CD4-positive, alpha-beta T cell (primary cell): ENCODE data around the gene TWF2. TPM values are rescaled to one million over a fixed set of nuclear protein-coding genes. Genes with fewer than 3 reads are reported as not detected.

Experiments
- ATAC-seq: fragments of 200-7000 bp; cut with Tn5 transposase; one replicate; pipeline ENCODE4 v1.10.0; 2022; ENCODE audit warnings: mild to moderate bottlenecking; ENCODE audit not compliant: poor library complexity
- CTCF ChIA-PET: fragments of 350-600 bp; sonication (Branson Sonifier 250); formaldehyde crosslinking; loops from one replicate; lab custom pipeline; 2021; ENCODE audit warnings: antibody characterized with exemption, inconsistent platforms; lab: Charles Lee
- POLR2A ChIA-PET: fragments of 350-600 bp; sonication (Branson Sonifier 250); formaldehyde crosslinking; loops from one replicate; lab custom pipeline; 2021; ENCODE audit warnings: antibody characterized with exemption, inconsistent platforms; lab: Charles Lee
- DNase-seq, 14 experiments: peaks; one replicate each; pipeline ENCODE4 v3.0.0-alpha.2; 2013 to 2020; ENCODE audit warnings: mixed read lengths in 2 of 14
- H3K27ac ChIP-seq, 2 donors: one replicate each; pipeline versions ENCODE4 v1.5.1 to v1.7.0; 2013; ENCODE audit warnings: low read length in 2 of 2, low read depth in 1 of 2, mild to moderate bottlenecking in 1 of 2
- H3K27me3 ChIP-seq, 2 experiments: 1 replicate in 1 of 2; 2 replicates in 1 of 2; pipeline versions ENCODE4 v1.6.1 to v1.7.0; 2013; ENCODE audit warnings: low read length in 2 of 2, control low read depth in 1 of 2, mild to moderate bottlenecking in 1 of 2, moderate library complexity in 1 of 2; ENCODE audit not compliant: insufficient read depth in 2 of 2, control insufficient read depth in 1 of 2
- H3K36me3 ChIP-seq: one replicate; pipeline ENCODE4 v1.6.1; 2013; ENCODE audit warnings: low read length, control low read depth; ENCODE audit not compliant: insufficient read depth
- H3K4me1 ChIP-seq: one replicate; pipeline ENCODE4 v1.6.1; 2013; ENCODE audit warnings: low read length, control low read depth; ENCODE audit not compliant: insufficient read depth
- H3K4me3 ChIP-seq: one replicate; pipeline ENCODE4 v1.5.1; 2013; ENCODE audit warnings: mild to moderate bottlenecking, low read length, moderate library complexity
- H3K9me3 ChIP-seq, 2 experiments: 1 replicate in 1 of 2; 2 replicates in 1 of 2; pipeline versions ENCODE4 v1.6.1 to v1.7.0; 2013; ENCODE audit warnings: low read length in 2 of 2, mild to moderate bottlenecking in 2 of 2, control low read depth in 1 of 2, moderate library complexity in 1 of 2; ENCODE audit not compliant: control insufficient read depth in 1 of 2, insufficient read depth in 1 of 2
- H3K27ac Mint-ChIP-seq: one replicate; pipeline ENCODE4 v1.8.0; 2020; ENCODE audit warnings: mixed read lengths
- H3K27me3 Mint-ChIP-seq: one replicate; pipeline ENCODE4 v1.8.0; 2021; ENCODE audit warnings: mixed read lengths
- H3K36me3 Mint-ChIP-seq: one replicate; pipeline ENCODE4 v1.8.0; 2021; ENCODE audit warnings: low read depth, mixed read lengths
- H3K4me1 Mint-ChIP-seq: one replicate; pipeline ENCODE4 v1.8.0; 2021; ENCODE audit warnings: low read depth, mixed read lengths
- H3K4me3 Mint-ChIP-seq: one replicate; pipeline ENCODE4 v1.8.0; 2020; ENCODE audit warnings: mild to moderate bottlenecking, mixed read lengths
- H3K9me3 Mint-ChIP-seq: one replicate; pipeline ENCODE4 v1.8.0; 2020; ENCODE audit warnings: mixed read lengths
- CTCF ChIP-seq: fragments of 200-600 bp; IDR thresholded peaks from one replicate; pipeline ENCODE4 v1.8.0; 2022; ENCODE audit warnings: antibody characterized with exemption, mild to moderate bottlenecking
- intact Hi-C, 2 experiments: fragments of 100-400 bp; cut with DNase I in 1 of 2; cut with micrococcal nuclease in 1 of 2; formaldehyde crosslinking; loops; one replicate each; pipeline versions ENCODE4 v1.15.1 to v1.9.0; 2023 to 2025; cut with DNase I, micrococcal nuclease
- total RNA-seq, 174 experiments: library from RNA in 2 of 174; stranded (reverse) in 2 of 174; gene quantifications; one replicate each; pipeline ENCODE4 v1.2.3 and lab custom pipeline; 2021 to 2026

Gene TWF2
- total RNA-seq, 2 experiments from 2014 or later = 17.4 to 21.7 TPM

DNA sequence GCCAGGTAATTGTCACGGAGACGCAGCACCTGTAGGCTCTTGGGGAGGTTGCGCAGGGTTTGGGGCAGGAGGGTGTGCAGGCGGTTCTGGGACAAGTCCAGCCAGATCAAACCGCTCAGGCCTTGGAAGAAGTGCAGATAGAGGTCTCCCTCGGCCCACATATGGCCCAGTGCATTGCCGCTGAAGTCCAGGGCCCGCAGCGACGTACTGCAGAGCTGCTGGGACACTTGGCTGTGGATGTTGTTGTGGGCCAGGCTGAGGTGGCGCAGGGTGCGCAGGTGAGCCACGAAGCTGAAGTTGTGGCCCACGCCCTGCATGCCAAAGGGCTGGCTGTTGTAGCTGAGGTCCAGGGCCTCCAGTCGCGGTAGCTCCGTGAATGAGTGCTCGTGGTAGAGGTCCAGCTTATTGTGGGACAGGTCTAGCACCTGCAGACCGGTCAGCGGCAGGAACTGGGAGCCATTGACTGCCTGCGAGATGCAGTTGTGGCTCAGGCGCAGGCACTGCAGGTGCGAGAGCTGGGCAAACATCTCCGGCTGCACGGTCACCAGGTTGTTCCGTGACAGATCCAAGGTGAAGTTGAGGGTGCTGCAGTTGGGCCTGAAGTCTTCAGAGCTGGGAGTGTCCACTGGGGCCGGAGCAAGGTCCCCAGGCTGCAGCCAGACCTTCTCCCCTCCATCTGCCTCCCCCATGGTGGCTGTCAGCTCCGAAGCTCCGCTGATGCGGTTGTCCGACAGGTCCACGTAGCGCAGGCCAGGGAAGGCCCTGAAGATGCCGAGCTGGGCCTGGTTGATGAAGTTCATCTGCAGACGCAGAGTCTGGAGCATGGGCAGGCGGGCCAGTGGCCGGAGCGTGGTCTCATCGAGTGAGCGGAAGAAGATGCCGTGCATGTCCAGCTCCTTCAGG lies 16.4 kb downstream of the TWF2 start:
- no peaks in the 10 kb centered on the region for H3K9me3 Mint-ChIP-seq
- intact Hi-C loops = loop anchor here (1.0 to 5.0 kb wide), 2 partner anchors 16 to 225 kb away; partner anchors contain the start of gene SEMA3G (in 1 of the 2)
- no peaks in the 10 kb centered on the region for H3K9me3 ChIP-seq
- H3K27me3 Mint-ChIP-seq = no peaks in the 10 kb centered on the region
- ChIA-PET CTCF (interaction anchor here (0.9 to 4.3 kb wide), 4 partner anchors 9 to 117 kb away, joined by 4 to 49 read pairs (median 16); no protein-coding TSS in a partner anchor), POLR2A (interaction anchor here (0.6 to 8.6 kb wide), 19 partner anchors 9 to 226 kb away, joined by 3 to 74 read pairs (median 5); partner anchors contain the start of genes GLYCTK, POC1A, TWF2 and WDR82)
- peaks cover 94% of the 10 kb centered on the region for H3K4me1 Mint-ChIP-seq
- peaks cover 9% of the 10 kb centered on the region for H3K36me3 Mint-ChIP-seq
- peaks cover under 1% of the 10 kb centered on the region for H3K36me3 ChIP-seq
- H3K4me3 ChIP-seq = peak overlapping the region; percentile 50
- H3K4me3 Mint-ChIP-seq = peak overlapping the region; percentile 82
- TF ChIP-seq CTCF = no peak
- DNase-seq (peak in 1 of 14 experiments; percentile 27), ATAC-seq (no peak)
- peak overlapping the region; percentile 89 for H3K27ac Mint-ChIP-seq
- H3K27me3 ChIP-seq = no peaks in the 10 kb centered on the region
- peak overlapping the region in 1 of 2 donors; percentile 52 for H3K27ac ChIP-seq
- H3K4me1 ChIP-seq = peaks cover 99% of the 10 kb centered on the region

DNA sequence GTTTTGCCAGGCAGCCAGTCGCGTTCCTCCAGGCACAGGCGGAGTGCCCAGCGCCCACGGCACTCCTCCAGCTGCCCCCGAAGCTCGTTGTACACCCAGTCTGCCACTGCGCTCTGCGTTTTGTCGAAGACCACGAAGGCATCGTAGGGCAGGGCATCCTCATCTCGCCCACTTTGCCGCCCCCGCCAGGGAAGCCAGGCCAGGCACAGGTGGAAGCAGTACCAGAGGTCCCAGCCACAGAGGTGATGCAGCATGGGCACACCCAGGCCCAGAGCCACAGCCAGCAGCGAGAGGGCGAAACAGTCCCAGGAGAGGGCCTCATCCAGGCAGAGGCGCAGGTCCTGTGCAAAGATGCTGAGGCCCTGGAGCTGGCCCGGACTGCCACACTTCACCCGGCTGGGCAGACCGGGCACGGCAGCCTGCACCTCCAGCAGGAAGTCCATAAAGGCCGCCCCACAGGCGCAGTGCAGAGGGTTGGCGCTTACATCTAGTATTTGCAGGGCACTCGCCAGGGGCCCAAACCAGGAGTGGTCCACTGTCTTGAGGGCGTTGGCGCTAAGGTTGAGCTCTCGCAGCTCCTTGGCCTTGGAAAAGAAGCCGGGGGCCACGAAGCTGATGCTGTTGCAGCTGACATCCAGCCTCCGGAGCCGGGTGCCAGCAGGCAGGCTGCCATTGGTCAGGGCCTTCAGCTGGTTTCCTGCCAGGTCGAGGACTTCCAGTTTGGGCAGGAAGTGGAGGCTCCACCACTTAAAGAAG lies 17.2 kb downstream of the TWF2 start:
- Mint-ChIP-seq H3K4me3 (peak overlapping the region; percentile 82), H3K36me3 (peaks cover 11% of the 10 kb centered on the region), H3K9me3 (no peaks in the 10 kb centered on the region), H3K4me1 (peaks cover 95% of the 10 kb centered on the region), H3K27ac (peak overlapping the region; percentile 89), H3K27me3 (no peaks in the 10 kb centered on the region)
- H3K36me3 ChIP-seq = no peaks in the 10 kb centered on the region
- ChIA-PET CTCF (interaction anchor here (0.5 to 4.3 kb wide), 5 partner anchors 10 to 118 kb away, joined by 3 to 49 read pairs (median 5); no protein-coding TSS in a partner anchor), POLR2A (interaction anchor here (0.6 to 8.6 kb wide), 19 partner anchors 10 to 227 kb away, joined by 3 to 74 read pairs (median 5); partner anchors contain the start of genes GLYCTK, POC1A, TWF2 and WDR82)
- H3K27me3 ChIP-seq = no peaks in the 10 kb centered on the region
- TF ChIP-seq CTCF = no peak
- peak overlapping the region in 1 of 2 donors; percentile 52 for H3K27ac ChIP-seq
- DNase-seq = peak in 13 of 14 experiments; percentile 48 to 86 (median 68)
- intact Hi-C loops = loop anchor here in 1 of 2 experiments (5.0 kb wide), 1 partner anchor 226 kb away; the partner anchor contains the start of gene SEMA3G
- H3K4me1 ChIP-seq = peaks cover 100% of the 10 kb centered on the region
- peak; percentile 67 for ATAC-seq
- H3K9me3 ChIP-seq = no peaks in the 10 kb centered on the region
- H3K4me3 ChIP-seq = peak overlapping the region; percentile 50

- ChIA-PET POLR2A (interaction anchor here (0.6 to 8.6 kb wide), 11 partner anchors 11 to 191 kb away, joined by 3 to 74 read pairs (median 6); partner anchors contain the start of genes GLYCTK, TWF2 and WDR82), CTCF (interaction anchor here (0.6 to 4.3 kb wide), 23 partner anchors 11 to 212 kb away, joined by 3 to 49 read pairs (median 5); partner anchors contain the start of genes POC1A and TWF2)
- peak overlapping the region; percentile 82 for H3K4me3 Mint-ChIP-seq
- no peaks in the 10 kb centered on the region for H3K27me3 Mint-ChIP-seq
- ATAC-seq = no peak
- H3K4me1 ChIP-seq = peaks cover 100% of the 10 kb centered on the region
- no peak overlapping the region for H3K27ac ChIP-seq
- intact Hi-C loops = loop anchor here in 1 of 2 experiments (5.0 kb wide), 1 partner anchor 226 kb away; the partner anchor contains the start of gene SEMA3G
- DNase-seq = peak in 1 of 14 experiments; percentile 37
- no peaks in the 10 kb centered on the region for H3K27me3 ChIP-seq
- TF ChIP-seq CTCF = no peak
- H3K36me3 ChIP-seq = no peaks in the 10 kb centered on the region
- no peak overlapping the region for H3K27ac Mint-ChIP-seq
- H3K4me3 ChIP-seq = no peak overlapping the region
- H3K4me1 Mint-ChIP-seq = peaks cover 93% of the 10 kb centered on the region
- H3K9me3 ChIP-seq = no peaks in the 10 kb centered on the region
- no peaks in the 10 kb centered on the region for H3K9me3 Mint-ChIP-seq
- H3K36me3 Mint-ChIP-seq = peaks cover 8% of the 10 kb centered on the region
These were observed 17.8 kb downstream of the TWF2 start for GRCh38 chr3:52221141-52221562.
